Renal cortical epithelial cell (primary cell): ENCODE results near the gene SLC38A1. TPM values are rescaled to one million over a fixed set of nuclear protein-coding genes. Genes with fewer than 3 reads are reported as not detected.

Experiments used
- DNase-seq: peaks from one replicate; pipeline ENCODE4 v3.0.0-alpha.2; 2011; ENCODE audit warnings: low read depth
- total RNA-seq: library from RNA; depleted of rRNA; stranded (reverse); fragments of >200 nt; gene quantifications from 2 replicates; pipeline ENCODE4 v1.2.3, GENCODE V29; 2014

SLC38A1 gene
- total RNA-seq, 1 donor from 2014 or later: 228 TPM

- no peak for DNase-seq
These were observed 134.5 kb downstream of the SLC38A1 start for GRCh38 chr12:46134205-46134811.

- peak; percentile 72 for DNase-seq
These were observed 135.1 kb downstream of the SLC38A1 start for GRCh38 chr12:46133751-46134150.

Other genes starting within 250 kb of the SLC38A1 start
- gene SLC38A2, start 103.7 kb upstream of the SLC38A1 start, total RNA-seq: 208 and 259 TPM in 2 replicates